ENCODE data around the gene ELL3.
A peak's percentile ranks its signal among the peaks of the same experiment; 100 is the strongest.
"Not testable (repeated sequence)": the region's sequence is repeated elsewhere in the genome, so short reads cannot be mapped to it uniquely, and the experiment has no call there.

The ELL3 gene

DNA sequence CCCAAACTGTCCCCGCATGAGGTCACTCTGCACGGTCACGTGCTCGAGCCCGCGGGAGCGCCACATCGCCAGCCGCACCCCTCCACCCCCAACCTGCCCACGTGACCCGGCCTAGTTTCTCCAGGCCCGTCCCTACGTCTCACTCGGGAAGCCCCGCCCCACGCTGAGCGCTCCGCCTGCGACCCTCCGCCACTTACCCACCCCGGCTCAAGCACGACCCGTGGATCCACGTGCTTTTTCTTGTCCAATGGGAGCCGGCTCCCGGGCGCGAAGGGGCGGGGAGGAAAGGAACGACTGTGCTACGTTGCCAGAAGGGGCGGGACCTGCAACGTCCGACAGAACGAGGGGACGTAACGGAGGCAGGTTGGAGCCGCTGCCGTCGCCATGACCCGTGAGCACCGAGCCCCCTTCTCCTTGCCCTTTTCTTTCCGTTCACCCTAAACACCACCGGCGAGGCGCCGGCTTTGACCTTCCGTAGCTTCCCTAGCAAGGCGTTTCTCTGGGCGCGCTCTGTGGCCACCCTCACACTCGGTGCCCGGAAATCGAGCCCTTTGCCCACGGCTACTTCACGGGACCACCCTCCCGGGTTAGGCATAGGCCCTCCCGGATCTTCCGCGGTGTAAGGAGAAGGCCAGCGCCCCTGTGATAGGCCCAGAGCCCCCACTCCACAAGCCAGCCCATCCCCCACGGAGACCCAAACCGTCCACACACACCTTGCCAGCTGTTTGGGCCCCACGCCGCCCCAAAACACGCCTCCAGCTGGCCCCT lies 15.4 kb upstream of the ELL3 start, which contains the start of gene SERF2:
Gene SERF2 (plus strand): TSS at position 328 of the 768 bp plus-strand sequence. CDS start 57 bp downstream, at position 385.
- DNase-seq (ENCODE audit: low spot score), result peak; percentile 97

DNA sequence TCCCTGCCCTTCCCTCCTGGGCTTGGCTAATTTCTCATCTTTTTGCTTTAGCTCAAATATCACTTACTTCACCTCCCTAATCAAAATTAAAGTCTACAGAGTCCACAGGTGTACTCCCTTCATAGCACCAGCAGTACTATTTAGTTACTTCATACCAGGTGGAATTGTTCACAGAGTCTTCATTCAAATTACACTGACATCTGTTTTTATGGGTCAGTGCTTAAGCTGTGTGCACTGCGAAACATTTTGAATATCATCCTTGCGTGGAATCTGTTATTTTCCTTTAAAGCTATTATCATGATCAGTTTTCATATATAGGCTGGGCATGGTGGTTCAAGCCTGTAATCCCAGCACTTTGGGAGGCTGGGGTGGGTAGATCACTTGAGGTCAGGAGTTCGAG lies 12.6 kb upstream of the ELL3 start:
- DNase-seq (ENCODE audit: low spot score), result no peak

GRCh38 chr15:43779016-43779415 lies 2.2 kb upstream of the ELL3 start:
- DNase-seq (ENCODE audit: low spot score), result no peak

DNA sequence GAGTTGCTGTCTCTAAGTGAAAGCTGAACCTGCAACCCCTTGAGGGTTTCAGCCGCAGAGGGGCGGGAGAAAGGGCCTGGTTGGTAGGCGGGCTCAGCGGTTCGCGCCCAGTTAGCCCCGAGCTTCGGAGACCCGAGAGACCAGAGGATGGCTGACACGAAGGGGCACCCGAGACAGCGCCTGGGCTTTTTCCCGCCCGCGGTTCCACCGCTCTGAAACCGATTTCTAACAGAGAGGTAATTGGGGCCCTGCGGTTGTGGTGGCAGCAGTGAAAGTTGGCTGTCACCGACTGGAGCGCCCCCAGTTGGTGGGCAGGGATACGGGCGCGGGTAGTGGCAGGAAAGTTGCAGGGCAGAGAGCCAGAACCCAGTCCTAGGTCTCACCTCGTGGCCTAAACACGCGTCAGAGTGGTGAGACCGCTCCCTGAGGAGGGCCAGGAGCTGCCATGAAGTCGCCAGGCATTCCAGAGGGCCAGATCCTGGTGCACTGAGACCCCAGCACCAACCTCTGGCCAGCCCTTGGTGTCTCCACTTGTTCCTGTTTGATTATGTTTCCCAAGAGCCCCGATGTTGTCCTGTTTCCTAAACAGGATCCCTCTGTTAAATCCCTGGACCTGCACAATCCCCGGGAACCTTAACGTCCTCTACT lies 625 bp upstream of the ELL3 start:
- DNase-seq (ENCODE audit: low spot score), result peak; percentile 64

GRCh38 chr15:43776101-43776717 lies 557 bp downstream of the ELL3 start:
- DNase-seq (ENCODE audit: low spot score), result no peak

DNA sequence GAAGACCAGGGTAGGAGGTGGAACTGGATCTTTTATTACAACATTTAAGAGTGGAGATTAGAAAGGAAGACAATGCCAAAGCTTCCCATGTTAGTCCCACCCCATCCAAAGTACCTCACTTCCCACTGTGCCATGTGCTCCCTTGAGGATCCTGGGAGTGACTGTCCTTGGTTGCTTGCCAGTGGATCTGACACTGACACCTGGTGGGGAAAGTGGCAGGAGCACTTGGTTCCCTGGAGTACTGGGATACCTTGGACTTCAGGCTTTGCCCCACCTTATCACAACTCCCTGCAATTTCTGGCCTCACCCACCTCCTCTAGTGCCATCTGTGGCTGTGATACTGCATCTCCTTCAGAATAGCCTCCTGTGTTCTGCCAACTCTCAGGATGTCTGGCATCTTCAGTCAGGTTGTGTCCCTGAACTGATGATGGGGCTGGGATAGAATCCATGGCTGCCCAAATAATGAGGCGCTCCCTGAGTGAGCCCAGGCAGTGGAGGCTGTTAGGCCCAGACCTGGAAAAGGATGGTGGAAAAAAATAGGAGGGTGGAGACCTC lies 1.3 kb downstream of the ELL3 start:
- DNase-seq (ENCODE audit: low spot score), result peak; percentile 73

GRCh38 chr15:43774062-43774461 lies 2.7 kb downstream of the ELL3 start:
- DNase-seq (ENCODE audit: low spot score), result no peak

- DNase-seq (ENCODE audit: low spot score), result no peak
These were observed 4.1 kb downstream of the ELL3 start for GRCh38 chr15:43772624-43773023.

DNA sequence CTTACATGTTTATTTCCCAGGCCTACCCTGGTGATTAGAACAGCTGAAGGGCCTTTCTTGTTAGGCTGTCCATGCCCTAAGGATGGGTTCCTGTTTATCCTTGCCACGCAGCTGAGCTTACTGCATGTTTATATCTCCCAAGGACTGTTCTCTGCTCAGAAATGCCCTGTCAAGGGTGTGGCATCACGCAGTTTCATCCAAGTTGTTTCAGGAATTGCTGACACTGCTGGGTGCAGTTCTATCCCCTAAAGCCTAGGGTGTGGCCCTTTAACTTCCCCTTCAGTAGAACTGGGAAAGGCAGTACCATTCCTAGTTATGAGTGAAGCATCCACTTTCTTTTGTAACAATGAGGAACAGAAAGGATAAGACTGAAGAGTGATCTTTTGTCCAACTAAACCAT lies 5.0 kb downstream of the ELL3 start:
- no peak for DNase-seq (ENCODE audit: low spot score)

DNA sequence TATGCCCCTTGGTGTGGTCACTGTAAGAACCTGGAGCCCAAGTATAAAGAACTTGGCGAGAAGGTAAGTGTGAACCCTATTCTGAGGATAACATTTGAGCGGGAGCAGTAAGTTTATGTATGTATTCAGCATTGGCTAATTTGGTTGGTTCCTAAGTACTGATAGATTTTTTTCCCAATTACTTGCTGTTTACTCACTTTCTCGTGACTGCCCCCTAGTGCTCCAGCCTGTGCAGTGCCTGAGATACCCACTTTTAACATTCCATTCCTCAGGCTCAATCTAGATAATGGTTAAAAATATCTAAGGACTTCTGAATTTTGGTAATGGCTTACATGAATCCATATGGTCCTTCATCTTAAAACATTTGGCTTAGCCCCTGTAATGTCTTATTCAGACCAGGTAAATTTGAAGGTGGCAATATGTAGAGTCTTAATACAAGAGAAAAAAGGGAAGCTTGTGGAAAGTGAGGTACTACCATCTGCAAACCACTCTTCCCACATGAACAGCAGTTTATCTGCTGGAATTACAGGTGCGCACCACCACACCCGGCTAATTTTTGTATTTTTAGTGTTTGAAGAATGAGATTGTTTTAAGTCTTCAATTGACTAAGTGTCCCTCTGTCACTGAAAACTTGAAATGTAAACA lies 7.1 kb downstream of the ELL3 start:
- DNase-seq (ENCODE audit: low spot score), result peak; percentile 31

DNA sequence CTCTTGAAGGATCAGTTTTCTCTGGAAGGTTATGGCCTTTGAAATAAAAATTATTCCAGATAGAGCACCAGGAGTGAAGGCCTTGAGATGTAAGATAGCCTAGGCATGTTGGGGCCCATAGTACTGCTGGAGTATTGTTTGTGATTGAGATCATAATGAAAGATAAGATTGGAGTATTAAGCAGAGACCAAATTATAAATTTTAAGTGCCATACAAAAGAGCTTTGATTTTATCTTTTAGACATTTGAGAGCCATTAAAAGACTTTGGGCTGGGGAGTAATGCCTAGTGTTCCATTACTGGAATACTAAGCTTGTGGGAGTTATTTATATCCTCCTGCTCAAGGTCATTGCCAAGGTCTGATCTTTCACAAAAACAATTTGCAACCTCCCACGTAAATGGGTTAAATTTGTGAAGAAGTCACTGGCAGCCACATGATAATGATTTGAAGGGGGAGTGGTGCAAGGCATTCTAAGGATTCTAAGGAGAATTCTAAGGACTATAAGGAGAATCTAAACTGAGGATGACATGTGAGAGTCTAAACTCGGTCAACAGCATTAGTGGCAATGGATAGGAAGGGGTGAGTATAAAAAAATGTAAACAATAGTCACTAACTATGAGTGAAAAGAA lies 12.8 kb downstream of the ELL3 start:
- no peak for DNase-seq (ENCODE audit: low spot score)

DNA sequence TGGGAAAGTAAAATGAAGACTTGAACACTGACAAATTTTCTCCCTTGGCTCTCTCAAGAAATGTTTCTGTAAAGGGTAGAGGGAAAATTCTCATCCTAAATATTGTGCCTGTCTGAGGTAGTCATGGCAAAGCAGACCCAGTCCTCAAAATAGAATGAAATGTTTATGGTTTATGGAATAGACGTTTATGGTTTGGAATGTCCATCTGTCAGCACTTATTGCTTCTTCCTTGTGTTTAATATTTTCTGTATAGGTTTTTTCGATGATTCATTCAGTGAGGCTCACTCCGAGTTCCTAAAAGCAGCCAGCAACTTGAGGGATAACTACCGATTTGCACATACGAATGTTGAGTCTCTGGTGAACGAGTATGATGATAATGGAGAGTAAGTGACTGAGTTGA lies 13.9 kb downstream of the ELL3 start:
- no peak for DNase-seq (ENCODE audit: low spot score)

- no peak for DNase-seq (ENCODE audit: low spot score)
These were observed 24.9 kb downstream of the ELL3 start for GRCh38 chr15:43751885-43752284.

DNA sequence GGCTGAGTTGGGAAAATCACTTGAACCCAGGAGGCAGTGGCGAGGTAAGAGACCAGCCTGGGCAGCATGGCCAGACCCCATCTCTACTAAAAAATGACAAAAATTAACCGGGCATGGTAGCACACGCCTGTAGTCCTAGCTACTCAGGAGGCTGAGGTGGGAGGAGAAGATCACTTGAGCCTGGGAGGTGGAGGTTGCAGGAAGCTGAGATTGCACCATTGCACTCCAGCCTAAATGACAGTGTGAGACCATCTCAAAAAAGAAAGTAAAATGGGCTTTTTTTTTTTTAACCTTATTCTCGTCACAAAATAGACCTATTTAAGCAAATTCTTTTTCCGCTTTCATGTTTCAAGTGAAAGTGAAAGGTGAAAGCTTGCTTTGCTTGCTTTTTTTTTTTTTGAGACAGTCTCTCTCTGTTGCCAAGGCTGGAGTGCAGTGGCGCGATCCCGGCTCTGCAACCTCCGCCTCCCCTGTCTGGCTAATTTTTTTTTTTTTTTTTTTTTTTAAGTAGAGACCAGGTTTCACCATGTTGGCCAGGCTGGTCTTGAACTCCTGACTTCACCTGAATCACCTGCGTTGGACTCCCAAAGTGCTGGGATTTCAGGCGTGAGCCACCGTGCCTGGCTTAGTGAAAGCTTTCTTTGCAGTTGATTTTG lies 26.9 kb downstream of the ELL3 start:
- DNase-seq (ENCODE audit: low spot score), result no peak

- DNase-seq (ENCODE audit: low spot score), result no peak
These were observed 28.4 kb downstream of the ELL3 start for GRCh38 chr15:43748376-43748775.

DNA sequence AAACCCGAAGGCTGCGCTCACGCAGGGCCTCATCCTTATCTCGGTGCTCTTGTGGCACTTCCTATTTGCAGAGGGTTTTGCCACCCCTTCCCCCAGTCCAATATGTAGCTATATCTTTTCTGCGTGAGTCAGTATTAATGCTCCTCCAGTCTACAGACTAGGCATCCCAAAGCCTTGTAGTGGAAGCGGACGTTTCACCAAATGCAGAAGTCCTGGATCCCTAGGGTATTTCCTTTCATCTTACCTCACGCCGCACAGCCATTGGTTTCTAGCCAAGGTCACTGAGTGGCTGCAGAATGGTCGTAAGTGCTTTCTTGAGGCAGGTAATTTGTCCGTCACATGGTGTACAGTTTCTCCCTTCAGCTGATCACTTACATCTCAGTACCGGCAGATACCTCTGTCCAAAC lies 29.9 kb downstream of the ELL3 start:
- peak; percentile 34 for DNase-seq (ENCODE audit: low spot score)

DNA sequence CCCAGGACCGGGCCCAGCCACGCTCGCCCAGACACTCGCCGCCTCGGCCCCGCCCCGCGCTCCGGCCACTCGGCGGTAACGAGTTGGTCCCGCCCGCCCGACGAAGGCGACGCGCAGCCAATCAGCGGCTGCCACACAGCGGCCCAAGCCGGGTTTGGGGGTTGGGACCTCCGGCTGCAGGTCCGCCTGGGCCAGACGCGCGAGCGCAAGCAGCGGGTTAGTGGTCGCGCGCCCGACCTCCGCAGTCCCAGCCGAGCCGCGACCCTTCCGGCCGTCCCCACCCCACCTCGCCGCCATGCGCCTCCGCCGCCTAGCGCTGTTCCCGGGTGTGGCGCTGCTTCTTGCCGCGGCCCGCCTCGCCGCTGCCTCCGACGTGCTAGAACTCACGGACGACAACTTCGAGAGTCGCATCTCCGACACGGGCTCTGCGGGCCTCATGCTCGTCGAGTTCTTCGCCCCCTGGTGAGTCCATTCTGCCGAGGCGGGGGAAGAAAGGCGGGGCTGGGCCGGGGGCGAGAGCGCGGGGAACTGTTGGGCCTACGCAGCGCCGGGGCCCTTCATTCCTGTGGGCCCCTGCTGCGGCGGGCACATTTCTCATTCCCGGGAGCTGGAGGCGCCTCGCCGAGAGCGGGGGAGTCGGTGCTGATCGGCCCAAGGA lies 30.4 kb downstream of the ELL3 start, which contains the start of gene PDIA3:
Gene PDIA3 (plus strand): TSS at position 194 of the 658 bp plus-strand sequence. CDS start 102 bp downstream, at position 296.
- DNase-seq (ENCODE audit: low spot score), result peak; percentile 72

DNA sequence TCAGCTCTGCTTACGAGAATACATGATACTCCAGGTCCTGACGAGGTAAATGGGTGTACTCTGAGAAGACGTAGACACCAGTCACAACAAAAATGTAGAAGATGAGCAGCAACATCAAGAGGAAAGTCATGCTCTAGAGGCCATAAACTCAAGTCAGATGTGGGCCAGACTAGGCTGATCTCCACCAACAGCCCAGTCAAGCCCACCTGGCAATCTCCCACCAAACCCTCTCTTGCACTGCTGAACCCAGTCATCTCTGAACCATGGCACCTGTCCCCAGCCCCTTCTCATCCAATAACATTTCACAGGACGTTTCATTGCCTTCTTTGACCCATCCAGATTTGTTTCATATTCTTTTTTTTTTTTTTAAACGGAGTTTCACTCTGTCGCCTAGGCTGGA lies 41.4 kb downstream of the ELL3 start:
- no peak for DNase-seq (ENCODE audit: low spot score)

DNA sequence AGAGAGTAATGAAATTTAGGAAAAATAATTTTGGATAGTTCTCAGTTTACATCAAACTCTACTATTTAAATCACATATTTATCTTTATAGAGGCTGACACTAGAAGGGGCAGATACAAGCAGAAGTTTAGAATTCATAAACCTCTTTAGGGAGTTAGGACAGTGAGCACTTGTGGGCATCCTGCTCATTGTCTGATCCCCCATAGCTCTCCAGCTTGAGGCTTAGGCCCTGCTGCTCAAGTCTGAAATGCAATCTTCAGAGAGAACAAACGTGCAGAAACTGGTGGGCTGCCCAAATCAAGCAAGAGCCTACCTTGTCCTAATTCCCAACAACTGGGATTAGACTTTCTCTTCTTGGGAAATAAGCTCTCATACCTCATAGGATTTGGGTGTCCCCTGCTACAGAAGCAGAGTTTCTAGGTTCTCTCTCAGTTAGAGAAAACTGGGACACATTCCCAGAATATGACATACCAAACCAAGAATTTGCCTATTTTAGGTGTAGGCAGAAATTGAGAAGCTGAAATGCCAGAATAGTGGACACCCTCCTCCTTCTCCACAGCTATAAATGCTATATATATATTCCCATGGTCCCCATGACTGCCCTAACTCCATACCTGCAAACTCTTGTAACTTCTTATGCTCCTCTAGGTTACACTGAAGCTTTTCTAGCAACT lies 48.6 kb downstream of the ELL3 start:
- DNase-seq (ENCODE audit: low spot score), result not testable (repeated sequence)

- not testable (repeated sequence) for DNase-seq (ENCODE audit: low spot score)
These were observed 50.5 kb downstream of the ELL3 start for GRCh38 chr15:43726306-43726705.
